ENCODE results near the gene POU2F2. TPM values are rescaled to one million over a fixed set of nuclear protein-coding genes. Genes with fewer than 3 reads are reported as not detected.
A peak's percentile ranks its signal among the peaks of the same experiment; 100 is the strongest.

The POU2F2 gene
- total RNA-seq, 1 donor from 2014 or later, result 2.5 TPM

- no peak for DNase-seq (ENCODE audit: low read depth, low spot score)
- TF ChIP-seq, protein P1, sequence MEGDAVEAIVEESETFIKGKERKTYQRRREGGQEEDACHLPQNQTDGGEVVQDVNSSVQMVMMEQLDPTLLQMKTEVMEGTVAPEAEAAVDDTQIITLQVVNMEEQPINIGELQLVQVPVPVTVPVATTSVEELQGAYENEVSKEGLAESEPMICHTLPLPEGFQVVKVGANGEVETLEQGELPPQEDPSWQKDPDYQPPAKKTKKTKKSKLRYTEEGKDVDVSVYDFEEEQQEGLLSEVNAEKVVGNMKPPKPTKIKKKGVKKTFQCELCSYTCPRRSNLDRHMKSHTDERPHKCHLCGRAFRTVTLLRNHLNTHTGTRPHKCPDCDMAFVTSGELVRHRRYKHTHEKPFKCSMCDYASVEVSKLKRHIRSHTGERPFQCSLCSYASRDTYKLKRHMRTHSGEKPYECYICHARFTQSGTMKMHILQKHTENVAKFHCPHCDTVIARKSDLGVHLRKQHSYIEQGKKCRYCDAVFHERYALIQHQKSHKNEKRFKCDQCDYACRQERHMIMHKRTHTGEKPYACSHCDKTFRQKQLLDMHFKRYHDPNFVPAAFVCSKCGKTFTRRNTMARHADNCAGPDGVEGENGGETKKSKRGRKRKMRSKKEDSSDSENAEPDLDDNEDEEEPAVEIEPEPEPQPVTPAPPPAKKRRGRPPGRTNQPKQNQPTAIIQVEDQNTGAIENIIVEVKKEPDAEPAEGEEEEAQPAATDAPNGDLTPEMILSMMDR (conservative IDR thresholded peaks at IDR 0.05), result no peak
- H3K27me3 Mint-ChIP-seq (ENCODE audit: low read depth), result peaks cover 54% of the 10 kb centered on the region
- H3K4me1 Mint-ChIP-seq, result peaks cover 44% of the 10 kb centered on the region
- peak overlapping the region; percentile 16 for H3K27ac Mint-ChIP-seq (ENCODE audit: unreplicated experiment)
- peak overlapping the region; percentile 47 for H3K4me3 Mint-ChIP-seq
- no peaks in the 10 kb centered on the region for H3K9me3 Mint-ChIP-seq
- H3K36me3 Mint-ChIP-seq (ENCODE audit: low read depth), result no peaks in the 10 kb centered on the region
Observed at GRCh38 chr19:42154471-42155323, 22.5 kb upstream of the POU2F2 start.

GRCh38 chr19:42153672-42154433, 21.6 kb upstream of the POU2F2 start:
- Mint-ChIP-seq H3K27ac (ENCODE audit: unreplicated experiment) (peak overlapping the region; percentile 3), H3K27me3 (ENCODE audit: low read depth) (peaks cover 59% of the 10 kb centered on the region), H3K4me1 (peaks cover 52% of the 10 kb centered on the region), H3K9me3 (no peaks in the 10 kb centered on the region), H3K4me3 (peak overlapping the region; percentile 52), H3K36me3 (ENCODE audit: low read depth) (no peaks in the 10 kb centered on the region)
- TF ChIP-seq, protein P1 (conservative IDR thresholded peaks at IDR 0.05), result no peak
- no peak for DNase-seq (ENCODE audit: low read depth, low spot score)

- Mint-ChIP-seq H3K36me3 (ENCODE audit: low read depth) (no peaks in the 10 kb centered on the region), H3K27ac (ENCODE audit: unreplicated experiment) (peak overlapping the region; percentile 40), H3K4me3 (peak overlapping the region; percentile 52), H3K27me3 (ENCODE audit: low read depth) (peaks cover 59% of the 10 kb centered on the region), H3K9me3 (no peaks in the 10 kb centered on the region), H3K4me1 (peaks cover 54% of the 10 kb centered on the region)
- no peak for DNase-seq (ENCODE audit: low read depth, low spot score)
- TF ChIP-seq, protein P1 (conservative IDR thresholded peaks at IDR 0.05), result no peak
Observed at GRCh38 chr19:42152910-42153671, 20.8 kb upstream of the POU2F2 start.

DNA sequence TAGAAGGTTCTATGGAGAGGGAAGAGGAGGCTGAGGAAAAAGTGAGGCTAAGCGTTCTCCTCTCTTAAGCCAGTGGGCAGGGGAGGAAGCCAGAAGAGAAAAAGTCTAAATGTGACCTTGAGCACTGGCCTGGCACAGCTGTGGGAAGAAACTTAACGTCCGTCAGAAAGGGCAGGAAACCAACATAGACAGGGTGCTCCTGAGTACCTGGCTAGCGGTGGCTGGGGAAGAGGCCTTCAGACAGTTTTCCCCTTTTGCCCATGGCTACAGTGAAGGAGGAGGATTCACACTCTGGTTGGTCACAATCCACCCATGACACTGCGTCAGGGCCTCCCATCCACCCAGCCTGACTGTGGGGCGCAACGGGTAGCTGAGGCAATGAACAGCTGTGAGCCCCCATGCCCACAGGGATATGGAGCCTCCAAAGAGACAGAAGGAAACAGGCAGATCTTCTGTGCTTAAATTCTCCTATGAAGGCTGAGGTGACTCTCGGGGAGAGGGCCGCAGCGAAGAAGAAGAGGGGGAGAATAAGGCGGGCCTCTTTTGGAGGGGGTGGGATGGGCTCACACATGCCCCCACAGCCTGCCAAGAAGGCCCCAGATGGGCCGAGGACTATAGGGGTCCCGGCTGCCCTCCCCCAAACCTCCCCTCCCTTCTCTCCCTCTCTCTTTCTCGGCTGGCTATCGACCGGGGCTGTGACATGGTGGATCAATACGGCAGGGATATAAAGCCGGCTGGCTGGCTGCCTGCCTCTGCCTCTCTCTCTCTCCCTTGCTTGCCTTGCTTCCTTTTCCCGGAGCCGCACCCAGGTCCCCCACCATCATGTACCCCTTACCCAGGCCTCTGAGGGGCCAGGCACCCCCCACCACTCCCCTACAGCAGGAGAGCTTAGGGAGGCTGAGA, 19.8 kb upstream of the POU2F2 start:
- no peaks in the 10 kb centered on the region for H3K36me3 Mint-ChIP-seq (ENCODE audit: low read depth)
- H3K27ac Mint-ChIP-seq (ENCODE audit: unreplicated experiment), result no peak overlapping the region
- TF ChIP-seq, protein P1 (conservative IDR thresholded peaks at IDR 0.05), result no peak
- DNase-seq (ENCODE audit: low read depth, low spot score), result no peak
- H3K4me3 Mint-ChIP-seq, result peak overlapping the region; percentile 42
- H3K4me1 Mint-ChIP-seq, result peaks cover 54% of the 10 kb centered on the region
- H3K9me3 Mint-ChIP-seq, result no peaks in the 10 kb centered on the region
- H3K27me3 Mint-ChIP-seq (ENCODE audit: low read depth), result peaks cover 64% of the 10 kb centered on the region

Data from neural crest cell (in vitro differentiated cells).